Measurements from ENCODE around the gene CCNY. TPM values are rescaled to one million over a fixed set of nuclear protein-coding genes. Genes with fewer than 3 reads are reported as not detected.

Gene CCNY
- total and polyA plus RNA-seq, 2 of the 4 experiments (the other 2 are of a cell fraction) = 38.0 to 131 TPM

DNA sequence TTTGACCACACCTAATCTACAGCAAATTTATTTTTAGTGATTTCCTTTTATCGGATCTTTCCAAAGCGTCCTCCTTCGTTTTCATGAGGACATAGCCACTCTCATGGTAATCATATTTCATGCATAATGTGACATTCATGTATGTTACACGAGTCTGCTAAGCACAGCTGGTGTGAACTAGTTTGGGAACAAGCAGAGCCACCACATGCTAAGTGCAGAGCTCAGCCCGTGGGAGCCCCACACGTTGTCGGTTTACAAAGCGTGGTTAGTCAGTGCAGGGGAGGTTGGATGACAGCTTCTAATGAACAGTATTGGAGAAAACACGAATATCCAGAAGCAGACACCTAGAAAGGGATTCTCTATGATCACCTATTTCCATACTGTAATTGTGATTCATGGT lies 190.4 kb downstream of the CCNY start:
- no peak overlapping the region for H3K27ac ChIP-seq (ENCODE audit: insufficient read depth, low read length)
- no TSS peak for BruUV-seq (replicated peaks)
- no peak overlapping the region for H2BK15ac ChIP-seq (ENCODE audit: low read depth, low read length)
- H3K18ac ChIP-seq (ENCODE audit: low read depth, low read length) = no peak overlapping the region
- DNase-seq = no peak
- no peak overlapping the region for H3K4me2 ChIP-seq (ENCODE audit: low read depth, low read length)
- H3K4ac ChIP-seq (ENCODE audit: low read depth, low read length) = no peak overlapping the region
- peaks cover 14% of the 10 kb centered on the region for H3K36me3 ChIP-seq (ENCODE audit: control insufficient read depth, insufficient read depth, low read length)
- ATAC-seq (ENCODE audit: low read depth) = no peak
- H3K9ac ChIP-seq (ENCODE audit: low read depth, low read length) = no peak overlapping the region
- dilution Hi-C loops (cut with HindIII; ENCODE audit: low sequenced_read_pairs, unreplicated experiment) (no loop called here), intact Hi-C loops (cut with micrococcal nuclease) (no loop called here), in situ Hi-C loops (cut with MboI; ENCODE audit: low sequenced_read_pairs) (no loop called here)
- TF ChIP-seq MAZ (IDR thresholded peaks at IDR 0.05; ENCODE audit: borderline replicate concordance, low read depth, low read length) (no peak), BHLHE40 (IDR thresholded peaks at IDR 0.05; ENCODE audit: low read depth, low read length) (no peak), CHD1 (IDR thresholded peaks at IDR 0.05; ENCODE audit: low read depth, low read length) (no peak), RFX5 (IDR thresholded peaks at IDR 0.05; ENCODE audit: low read depth, low read length) (no peak), POLR2A (IDR thresholded peaks at IDR 0.05; ENCODE audit: low read depth, low read length) (no peak), CEBPB (IDR thresholded peaks at IDR 0.05; ENCODE audit: low read depth, low read length) (no peak), FOS (IDR thresholded peaks at IDR 0.05; ENCODE audit: low read depth, low read length) (no peak), MAFK (IDR thresholded peaks at IDR 0.05; ENCODE audit: low read depth, low read length) (no peak), RCOR1 (IDR thresholded peaks at IDR 0.05; ENCODE audit: insufficient replicate concordance, low read length) (no peak), ELK1 (IDR thresholded peaks at IDR 0.05; ENCODE audit: borderline replicate concordance, low read depth, low read length) (no peak), NFE2L2 (IDR thresholded peaks at IDR 0.05; ENCODE audit: low read depth, low read length) (no peak), SMC3 (IDR thresholded peaks at IDR 0.05; ENCODE audit: low read depth, low read length) (no peak), MXI1 (IDR thresholded peaks at IDR 0.05; ENCODE audit: borderline replicate concordance, low read depth, low read length) (no peak)
- TF ChIP-seq, protein P1, sequence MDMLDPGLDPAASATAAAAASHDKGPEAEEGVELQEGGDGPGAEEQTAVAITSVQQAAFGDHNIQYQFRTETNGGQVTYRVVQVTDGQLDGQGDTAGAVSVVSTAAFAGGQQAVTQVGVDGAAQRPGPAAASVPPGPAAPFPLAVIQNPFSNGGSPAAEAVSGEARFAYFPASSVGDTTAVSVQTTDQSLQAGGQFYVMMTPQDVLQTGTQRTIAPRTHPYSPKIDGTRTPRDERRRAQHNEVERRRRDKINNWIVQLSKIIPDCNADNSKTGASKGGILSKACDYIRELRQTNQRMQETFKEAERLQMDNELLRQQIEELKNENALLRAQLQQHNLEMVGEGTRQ (IDR thresholded peaks at IDR 0.05; ENCODE audit: low read depth, low read length) = no peak
- TF ChIP-seq, protein P2, sequence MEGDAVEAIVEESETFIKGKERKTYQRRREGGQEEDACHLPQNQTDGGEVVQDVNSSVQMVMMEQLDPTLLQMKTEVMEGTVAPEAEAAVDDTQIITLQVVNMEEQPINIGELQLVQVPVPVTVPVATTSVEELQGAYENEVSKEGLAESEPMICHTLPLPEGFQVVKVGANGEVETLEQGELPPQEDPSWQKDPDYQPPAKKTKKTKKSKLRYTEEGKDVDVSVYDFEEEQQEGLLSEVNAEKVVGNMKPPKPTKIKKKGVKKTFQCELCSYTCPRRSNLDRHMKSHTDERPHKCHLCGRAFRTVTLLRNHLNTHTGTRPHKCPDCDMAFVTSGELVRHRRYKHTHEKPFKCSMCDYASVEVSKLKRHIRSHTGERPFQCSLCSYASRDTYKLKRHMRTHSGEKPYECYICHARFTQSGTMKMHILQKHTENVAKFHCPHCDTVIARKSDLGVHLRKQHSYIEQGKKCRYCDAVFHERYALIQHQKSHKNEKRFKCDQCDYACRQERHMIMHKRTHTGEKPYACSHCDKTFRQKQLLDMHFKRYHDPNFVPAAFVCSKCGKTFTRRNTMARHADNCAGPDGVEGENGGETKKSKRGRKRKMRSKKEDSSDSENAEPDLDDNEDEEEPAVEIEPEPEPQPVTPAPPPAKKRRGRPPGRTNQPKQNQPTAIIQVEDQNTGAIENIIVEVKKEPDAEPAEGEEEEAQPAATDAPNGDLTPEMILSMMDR (conservative IDR thresholded peaks at IDR 0.05; ENCODE audit: low read depth, low read length) = no peak
- no peak overlapping the region for H2BK5ac ChIP-seq (ENCODE audit: low read depth, low read length, poor library complexity, severe bottlenecking)
- H4K91ac ChIP-seq (ENCODE audit: insufficient read depth, low read depth, low read length) = no peak overlapping the region
- H3K23ac ChIP-seq (ENCODE audit: low read depth, low read length) = no peak overlapping the region
- H2AFZ ChIP-seq (replicated peaks; ENCODE audit: low read length, poor library complexity) = no peak overlapping the region
- ChIA-PET CTCF (no interaction called here), POLR2A (ENCODE audit: unreplicated experiment) (no interaction called here)
- H4K8ac ChIP-seq (ENCODE audit: low read depth in 2 of 2, low read length in 2 of 2) = no peak overlapping the region
- no peak overlapping the region for H2AK9ac ChIP-seq (replicated peaks; ENCODE audit: low read depth, low read length, poor library complexity)
- H3K9me1 ChIP-seq (ENCODE audit: insufficient read depth, low read length) = peaks cover 2% of the 10 kb centered on the region
- no peak overlapping the region for H3K14ac ChIP-seq (replicated peaks; ENCODE audit: low read depth, low read length)
- no peak overlapping the region for H2AK5ac ChIP-seq (ENCODE audit: low read depth, low read length)
- H3K79me1 ChIP-seq (ENCODE audit: low read depth in 1 of 2, low read length in 2 of 2) = peaks cover 13 to 42% of the 10 kb centered on the region in 2 experiments
- H4K20me1 ChIP-seq (ENCODE audit: insufficient read depth, low read length) = peaks cover 8% of the 10 kb centered on the region; the same call in 1 of the 2 replicates
- no peaks in the 10 kb centered on the region for H3K27me3 ChIP-seq (ENCODE audit: control insufficient read depth, insufficient read depth, low read length)
- H3K4me3 ChIP-seq (ENCODE audit: insufficient read depth, low read depth, low read length) = no peak overlapping the region
- WGBS, 2 experiments (ENCODE audit: extremely low coverage in 2 of 2, insufficient read length in 1 of 2) = no CpG with 5 or more reads among the region's 9 CpGs
- H3K9me3 ChIP-seq (ENCODE audit: control insufficient read depth, insufficient read depth, low read length) = no peaks in the 10 kb centered on the region
- H2BK120ac ChIP-seq (ENCODE audit: low read depth, low read length) = no peak overlapping the region
- H2BK20ac ChIP-seq (ENCODE audit: low read depth, low read length) = no peak overlapping the region
- no peak overlapping the region for H3K56ac ChIP-seq (ENCODE audit: extremely low read depth, insufficient read depth, low read length)
- no peaks in the 10 kb centered on the region for H3K4me1 ChIP-seq (ENCODE audit: control insufficient read depth, insufficient read depth, low read length)
- H4K5ac ChIP-seq (ENCODE audit: low read depth, low read length) = no peak overlapping the region
